IPS-NIHi11 (cell line): Measurements from ENCODE around the gene NPR2.

Experiments used
- DNase-seq: peaks from one replicate; pipeline ENCODE4 v3.0.0; 2012; ENCODE audit warnings: mixed read lengths, low spot score

The NPR2 gene

DNA sequence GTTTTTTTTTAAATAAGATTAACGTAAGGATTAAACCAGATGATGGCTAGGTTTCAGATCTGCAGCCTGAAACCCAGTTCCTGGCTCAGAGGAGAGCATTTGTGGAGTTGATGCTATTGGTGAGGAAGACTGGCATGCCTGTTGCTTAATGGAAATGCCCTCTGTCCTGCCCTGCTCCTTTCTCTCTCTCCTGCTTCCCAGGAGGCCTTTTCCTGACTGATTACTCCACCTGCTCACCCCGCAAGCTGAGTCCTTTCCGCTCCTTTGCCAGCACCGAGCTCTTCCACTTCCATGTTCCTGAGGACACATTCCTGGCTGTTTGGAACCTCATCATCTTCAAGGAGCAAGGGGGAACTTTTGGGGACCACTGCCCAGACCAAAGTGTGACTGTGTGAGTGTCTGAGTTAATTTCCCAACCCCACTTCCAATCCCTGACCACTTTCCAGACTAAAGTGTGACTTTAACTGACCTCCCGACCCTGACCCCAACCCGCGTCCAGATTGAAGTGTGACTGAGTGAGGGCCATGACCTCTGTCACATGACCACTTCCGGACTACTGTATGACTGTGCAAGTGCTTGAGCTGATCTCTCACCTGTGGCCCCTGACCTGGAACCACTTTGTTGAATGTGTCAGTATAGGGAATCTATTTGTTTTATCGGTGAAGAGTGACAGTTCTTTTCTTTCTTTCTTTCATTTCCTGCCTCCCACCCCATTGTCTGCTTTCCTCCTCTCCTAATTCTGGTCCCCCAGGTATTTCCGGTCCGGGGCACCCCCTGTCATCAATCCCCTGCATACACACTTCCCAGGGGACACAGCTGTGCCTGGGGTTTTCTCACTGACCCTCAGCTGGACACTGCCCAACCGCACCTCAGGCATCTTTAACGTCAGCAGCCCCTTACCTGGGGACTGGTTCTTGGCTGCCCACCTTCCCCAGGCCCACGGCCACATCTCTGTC, 43.1 kb downstream of the NPR2 start:
- no peak for DNase-seq

DNA sequence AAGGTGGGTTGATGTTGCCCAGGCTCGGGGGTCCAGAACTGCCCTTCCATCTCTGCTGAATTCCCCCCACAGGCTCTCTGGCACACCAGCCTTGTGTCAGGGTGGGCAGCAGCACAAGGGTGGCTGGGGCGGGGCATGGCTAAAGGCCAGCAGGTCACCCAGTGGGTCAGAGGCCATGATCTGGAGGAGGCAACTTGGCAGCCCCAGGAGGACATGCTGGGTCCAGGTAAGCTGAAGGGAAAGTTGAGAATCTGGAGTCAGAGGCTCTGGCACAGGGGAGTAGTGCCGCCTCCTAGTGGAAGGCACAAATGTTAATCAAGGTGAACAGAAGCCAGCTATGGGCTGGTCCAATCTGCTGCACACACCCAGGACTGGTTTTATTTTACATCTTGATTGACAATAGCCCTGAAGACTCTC, 43.8 kb downstream of the NPR2 start:
- peak; percentile 64 for DNase-seq

DNA sequence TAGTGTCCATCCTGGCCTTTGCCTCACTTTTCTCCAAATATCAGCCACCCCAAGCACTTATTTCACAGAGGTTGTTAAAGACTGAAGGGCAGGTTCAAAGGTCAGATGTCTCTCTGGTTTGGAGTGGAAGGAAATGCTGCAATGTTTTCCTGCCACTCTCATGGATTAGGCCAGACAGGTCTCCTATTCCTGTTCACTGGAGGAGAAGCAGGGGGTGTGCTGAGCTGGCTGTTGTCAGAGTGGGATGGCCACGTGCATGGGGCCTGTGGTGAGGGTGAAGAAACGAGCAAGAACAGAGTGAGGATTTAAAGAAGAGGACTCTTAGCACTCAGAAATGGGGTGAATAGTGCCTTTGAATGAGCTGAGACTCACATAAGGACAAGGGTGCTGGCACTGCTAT, 44.4 kb downstream of the NPR2 start:
- DNase-seq: no peak

DNA sequence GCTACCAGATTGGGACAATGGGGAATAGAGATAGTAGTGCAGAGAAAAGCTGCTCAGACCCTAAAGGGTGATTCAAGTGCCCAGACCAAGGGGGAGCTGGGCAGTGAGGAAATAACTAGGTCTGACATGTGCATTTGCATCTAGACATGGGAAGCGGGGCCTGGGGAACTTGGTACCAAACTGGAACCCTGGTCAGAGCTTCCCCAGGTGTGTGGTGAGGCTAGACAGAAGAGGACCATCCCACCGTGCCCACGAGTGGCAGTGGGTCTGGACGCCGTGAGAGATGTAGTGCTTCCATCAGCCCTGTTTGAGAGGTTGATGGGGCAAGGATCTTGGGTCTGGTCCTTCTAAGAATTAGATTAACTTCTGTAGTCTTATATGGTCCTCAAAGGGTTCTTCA, 45.2 kb downstream of the NPR2 start:
- no peak for DNase-seq

DNA sequence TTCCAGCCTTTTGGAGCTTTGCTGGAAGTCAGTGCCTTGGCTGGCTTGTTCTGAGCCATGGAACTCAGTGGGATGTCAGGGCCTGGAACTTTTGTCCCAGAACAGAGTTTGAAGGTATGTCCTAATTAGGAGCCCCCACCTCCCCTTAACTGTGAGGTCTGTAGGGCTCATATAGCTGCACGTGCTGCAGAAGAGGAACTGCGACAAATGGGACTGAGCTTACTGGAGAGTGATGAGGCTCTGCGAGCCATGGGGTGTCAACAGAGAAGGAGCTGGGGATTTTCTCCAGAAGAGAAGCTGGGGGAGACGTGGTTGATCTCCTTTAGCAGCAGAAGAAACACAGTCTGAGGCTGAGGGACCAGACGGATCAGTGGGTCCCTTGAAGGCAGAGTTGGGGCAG, 48.5 kb downstream of the NPR2 start:
- DNase-seq: no peak

DNA sequence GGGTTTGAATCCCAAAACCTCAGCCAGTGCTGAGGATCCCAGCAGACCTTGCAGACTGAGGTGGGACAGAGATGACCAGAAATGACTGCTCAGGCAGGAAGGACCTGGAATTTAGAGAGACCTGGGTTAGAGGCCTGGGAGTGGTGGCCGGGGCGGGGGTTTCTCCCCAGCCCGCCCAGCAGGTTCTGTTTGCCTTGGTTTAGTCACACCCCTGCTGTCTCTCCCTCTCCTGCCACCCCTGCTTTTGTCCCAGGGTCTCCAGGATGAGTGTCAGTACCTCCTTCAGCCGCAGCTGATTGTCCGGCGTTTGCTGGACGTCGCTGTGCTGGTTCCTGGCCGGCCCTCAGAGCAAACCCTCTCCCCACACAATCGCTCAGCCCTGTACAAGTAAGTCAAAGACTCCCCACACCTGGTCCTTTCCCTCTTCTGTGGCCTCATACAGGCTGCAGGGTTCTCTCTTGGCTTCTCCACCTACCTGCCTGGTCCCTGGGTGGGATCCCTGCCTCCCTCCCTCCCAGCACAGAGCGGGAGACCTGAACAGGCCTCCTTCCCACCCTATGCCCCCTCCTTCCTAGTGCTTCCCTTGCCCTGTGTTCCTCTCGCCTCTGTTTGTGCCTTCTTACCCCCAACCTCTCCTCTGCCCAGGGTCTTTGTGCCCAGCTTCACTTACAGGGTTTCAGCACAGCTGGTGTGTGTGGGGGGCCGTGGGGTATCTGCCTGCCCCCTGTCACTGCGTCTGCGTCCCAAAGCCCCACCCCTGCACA, 49.7 kb downstream of the NPR2 start:
- DNase-seq: no peak

DNA sequence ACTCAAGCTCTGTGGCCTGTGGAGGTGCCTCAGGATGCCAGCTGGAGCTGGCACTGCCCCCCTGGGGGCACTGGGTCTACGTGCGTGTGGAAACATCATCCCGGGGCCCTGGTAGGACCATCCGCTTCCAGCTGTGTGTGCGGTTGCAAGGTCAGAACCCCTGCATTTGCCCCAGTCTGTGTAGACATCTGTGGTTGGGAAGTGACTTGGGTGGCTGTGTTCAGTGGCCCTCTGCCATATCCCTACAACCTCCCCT, 50.2 kb downstream of the NPR2 start:
- no peak for DNase-seq

DNA sequence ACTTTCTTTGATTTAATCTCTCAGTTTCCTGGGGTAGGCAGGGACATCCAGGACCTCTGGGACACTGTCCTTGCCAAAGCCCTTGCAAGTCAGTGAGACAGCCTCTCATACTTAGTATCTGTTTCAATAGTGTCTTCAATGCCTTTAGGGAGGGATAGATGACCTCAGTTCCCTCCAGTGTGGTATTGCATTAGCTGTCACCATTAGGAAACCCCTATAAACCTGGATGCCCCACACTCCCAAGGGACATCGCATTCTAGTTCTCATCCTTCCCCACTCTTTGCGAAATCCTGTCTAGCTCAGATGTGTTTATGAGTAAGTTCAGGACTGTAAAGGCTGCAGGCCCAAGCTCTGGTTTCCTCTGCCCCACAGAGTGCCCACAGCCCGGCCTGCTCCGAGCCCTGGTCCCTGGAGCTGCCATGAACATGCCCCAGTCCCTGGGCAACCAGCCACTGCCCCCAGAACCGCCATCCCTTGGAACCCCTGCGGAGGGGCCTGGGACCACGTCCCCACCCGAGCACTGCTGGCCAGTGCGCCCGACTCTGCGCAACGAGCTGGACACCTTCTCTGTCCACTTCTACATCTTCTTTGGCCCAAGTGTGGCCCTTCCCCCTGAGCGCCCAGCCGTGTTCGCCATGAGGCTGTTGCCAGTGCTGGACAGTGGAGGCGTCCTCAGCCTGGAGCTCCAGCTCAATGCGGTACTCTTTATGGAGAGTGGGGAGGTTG, 50.8 kb downstream of the NPR2 start:
- no peak for DNase-seq

DNA sequence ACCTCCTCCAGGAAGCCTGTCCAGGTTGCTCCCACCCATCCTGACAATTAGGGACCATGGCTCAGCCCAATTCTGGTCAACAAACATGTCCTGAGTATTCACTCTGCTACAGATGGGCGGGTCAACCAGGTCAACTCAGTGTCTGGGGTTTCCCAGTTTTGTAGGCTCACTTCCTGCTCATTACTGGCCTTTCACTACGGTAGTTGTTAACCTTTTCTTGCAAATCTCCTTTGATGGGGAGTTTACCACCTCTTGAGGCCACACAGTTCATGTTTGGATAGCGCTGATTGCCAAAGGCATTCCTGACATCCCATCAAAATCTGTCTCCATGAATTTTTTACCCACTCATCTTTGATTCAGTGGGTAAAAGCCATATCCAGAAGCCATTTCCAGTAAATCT, 51.4 kb downstream of the NPR2 start:
- no peak for DNase-seq

DNA sequence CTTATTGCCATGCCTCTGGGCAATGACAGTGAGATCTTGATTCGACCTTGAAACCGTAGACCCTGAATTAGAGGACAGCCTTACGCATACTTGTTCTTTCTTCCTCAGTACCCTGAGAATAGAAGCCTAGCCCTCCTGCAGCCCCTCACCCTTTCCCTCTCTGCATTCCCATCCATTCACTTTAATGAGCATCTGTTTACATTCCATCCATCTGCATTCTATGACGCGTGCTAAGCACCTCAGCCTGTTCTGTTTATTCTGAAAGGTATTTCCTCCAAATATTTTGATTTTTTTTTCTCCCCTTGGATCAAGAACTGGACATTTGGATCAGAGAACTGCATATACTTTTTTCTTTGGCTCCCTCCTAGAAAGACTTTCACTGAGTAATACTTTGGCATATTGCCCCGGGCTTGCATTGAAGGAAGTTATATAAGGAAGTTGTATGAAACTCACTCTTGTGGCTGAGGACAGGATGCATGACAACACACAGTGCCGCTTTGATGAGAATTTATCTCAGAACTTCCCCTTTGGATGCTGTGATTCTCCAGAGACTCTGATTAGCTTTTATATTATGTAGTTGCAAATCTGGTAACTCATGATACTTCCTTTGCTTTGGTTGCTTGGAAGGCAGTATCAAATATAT, 53.4 kb downstream of the NPR2 start:
- no peak for DNase-seq

DNA sequence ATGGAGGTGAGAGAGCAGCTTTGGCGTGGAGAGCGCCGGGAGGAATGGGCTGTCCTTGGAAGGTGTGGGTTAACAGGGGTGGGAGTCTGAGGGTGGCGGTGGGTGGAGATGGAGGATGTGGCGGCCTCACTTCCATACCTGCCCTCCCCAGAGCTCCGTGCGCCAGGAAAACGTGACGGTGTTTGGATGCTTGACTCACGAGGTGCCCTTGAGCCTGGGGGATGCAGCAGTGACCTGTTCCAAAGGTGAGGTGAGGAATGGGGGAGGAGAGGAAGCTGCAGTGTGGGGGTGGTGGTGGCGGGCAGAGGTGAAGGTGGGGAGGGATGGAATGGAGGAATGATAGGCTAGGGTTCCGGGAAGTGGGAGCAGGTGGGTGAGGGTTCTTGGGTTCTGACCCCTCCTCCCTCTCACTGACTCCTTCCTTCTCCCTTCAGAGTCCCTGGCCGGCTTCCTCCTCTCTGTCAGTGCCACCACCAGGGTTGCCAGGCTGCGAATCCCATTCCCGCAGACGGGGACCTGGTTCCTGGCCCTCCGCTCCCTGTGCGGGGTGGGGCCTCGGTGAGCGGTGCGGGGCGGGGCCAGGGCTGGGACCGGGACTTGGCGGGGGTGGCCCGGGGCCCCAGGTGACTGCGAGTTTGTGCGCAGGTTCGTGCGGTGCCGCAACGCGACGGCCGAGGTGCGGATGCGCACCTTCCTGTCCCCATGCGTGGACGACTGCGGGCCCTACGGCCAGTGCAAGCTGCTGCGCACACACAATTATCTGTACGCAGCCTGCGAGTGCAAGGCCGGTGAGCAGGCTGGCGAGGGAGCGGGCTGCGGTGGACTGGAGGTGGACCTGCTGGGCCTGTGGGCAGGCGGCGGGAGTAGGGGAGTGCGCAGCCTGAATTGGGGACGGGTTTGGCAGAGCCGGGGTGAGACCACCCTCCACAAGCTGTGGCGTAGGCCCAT, 54.7 kb downstream of the NPR2 start:
- DNase-seq: peak; percentile 71

DNA sequence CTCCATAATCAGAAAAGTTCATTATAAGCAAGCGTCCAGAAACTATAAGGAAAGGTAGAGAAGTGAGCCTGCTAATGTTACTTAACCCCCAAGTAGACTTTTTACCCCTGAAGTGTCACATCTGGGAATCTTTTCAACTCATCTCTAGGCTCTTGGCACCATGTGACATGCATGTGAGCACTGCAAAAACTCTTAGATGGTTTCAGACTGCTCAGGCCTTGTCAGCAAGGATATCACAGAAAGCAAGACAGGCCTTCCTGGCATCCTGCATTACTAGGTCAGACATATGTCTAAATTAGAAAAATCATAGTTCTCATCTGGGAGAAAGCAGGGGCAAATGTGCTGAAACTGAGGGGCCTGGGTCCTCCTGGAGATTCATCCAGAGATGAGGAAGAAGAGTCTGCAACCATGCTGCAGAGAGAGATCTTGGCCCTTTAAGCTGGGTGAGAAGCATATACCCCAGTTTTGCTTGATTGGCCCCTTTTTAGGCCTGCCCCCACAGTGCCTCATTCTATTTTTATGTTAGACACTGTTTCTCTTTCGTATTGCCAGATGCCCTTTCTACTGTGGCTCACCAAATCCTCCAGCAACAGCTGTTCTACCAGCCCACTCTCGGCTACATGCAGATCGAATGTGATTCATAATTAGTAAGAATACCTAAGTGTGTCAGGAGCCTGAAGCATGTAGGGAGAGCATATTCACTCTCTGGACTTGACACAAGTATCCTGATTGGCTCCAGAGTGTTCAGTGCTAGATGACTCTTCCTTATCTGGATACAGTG, 56.6 kb downstream of the NPR2 start:
- no peak for DNase-seq

DNA sequence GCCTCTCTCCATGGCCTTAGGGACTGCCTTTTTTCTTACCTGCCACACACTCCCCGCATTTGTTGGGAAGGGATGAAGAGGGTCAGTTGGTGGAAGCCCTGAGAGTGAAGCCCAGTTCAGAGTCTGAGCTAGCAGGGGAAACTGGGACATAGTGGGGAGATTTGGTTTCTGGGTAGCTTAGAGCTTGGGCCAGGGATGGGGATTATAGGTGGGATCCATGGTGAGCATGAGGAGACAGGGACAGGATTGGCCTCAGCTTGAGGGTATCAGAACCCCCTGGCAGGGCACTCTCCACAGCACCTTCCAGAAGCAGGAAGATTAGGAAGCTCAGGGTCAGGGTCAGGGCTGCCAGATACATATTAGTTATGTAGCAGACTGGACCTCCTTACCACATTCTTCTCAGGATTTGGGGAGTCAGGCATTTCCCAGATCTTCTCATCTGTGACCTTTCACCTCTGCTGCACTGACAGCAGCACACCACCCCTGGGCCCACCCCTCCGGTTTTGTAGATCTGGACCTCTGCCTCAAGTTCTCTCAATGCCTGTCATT, 61.0 kb downstream of the NPR2 start:
- DNase-seq: no peak

DNA sequence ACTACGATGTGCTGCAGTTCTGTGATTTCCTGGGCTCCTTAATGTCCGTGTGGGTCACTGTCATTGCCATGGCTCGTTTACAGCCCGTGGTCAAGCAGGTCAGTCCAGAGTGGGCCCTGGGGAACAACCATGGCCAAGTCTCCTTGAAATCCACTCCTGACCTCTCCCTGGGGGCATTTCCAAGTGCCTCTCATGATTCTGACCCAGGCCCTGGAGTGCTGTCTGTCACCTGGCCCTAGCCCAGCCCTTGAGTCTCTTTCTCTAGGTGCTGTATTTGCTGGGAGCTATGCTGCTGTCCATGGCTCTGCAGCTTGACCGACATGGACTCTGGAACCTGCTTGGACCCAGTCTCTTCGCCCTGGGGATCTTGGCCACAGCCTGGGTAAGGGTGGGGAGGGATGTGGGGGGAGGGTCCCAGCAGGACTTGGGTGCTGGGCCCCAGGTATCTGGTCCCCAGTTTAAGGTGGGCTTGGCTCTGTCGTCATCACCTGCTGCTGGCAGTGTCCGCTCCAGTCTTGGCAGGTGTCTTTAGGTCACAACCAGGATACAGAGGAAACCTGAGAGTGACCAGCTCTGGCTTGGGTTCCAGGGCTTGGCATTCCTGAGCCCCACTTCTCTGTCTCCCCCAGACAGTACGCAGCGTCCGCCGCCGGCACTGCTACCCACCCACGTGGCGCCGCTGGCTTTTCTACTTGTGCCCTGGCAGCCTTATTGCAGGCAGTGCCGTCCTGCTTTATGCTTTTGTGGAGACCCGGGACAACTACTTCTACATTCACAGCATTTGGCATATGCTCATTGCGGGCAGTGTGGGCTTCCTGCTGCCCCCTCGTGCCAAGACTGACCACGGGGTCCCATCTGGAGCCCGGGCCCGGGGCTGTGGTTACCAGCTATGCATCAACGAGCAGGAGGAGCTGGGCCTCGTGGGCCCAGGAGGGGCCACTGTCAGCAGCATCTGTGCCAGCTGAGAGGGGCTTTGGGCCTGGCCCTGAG, 61.8 kb downstream of the NPR2 start:
- DNase-seq: no peak

DNA sequence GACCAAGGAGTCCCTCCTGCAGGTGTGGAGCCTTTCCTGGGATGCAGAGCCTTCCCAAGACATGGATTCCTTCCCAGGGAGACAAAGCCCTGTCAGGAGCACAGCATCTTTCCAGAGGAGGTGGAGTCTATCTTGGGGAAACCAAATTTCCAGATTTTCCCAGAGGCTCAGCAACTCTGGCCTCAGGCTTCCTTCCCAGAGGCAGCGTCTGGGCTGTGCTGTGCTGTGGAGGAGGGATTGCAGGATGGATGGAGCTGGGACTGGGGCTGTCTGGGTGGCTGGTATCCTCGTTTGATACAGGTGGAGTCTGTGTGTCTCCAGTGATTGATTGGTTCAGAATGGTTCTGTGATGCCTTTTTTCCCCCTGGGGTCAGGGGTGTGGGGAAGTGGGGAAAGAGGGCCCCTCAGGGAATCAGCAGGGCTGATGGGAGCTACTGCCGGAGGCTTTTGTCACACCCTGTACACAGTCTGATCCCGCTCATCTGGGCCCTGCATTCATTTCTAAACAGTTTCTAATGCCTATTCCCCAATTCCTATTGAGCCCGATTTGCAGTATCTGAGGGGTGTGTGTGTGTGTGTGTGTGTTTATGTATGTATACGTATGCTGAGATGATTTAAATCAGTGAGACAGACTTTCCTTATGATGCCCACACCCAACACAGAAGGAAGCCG, 62.8 kb downstream of the NPR2 start:
- DNase-seq: no peak

DNA sequence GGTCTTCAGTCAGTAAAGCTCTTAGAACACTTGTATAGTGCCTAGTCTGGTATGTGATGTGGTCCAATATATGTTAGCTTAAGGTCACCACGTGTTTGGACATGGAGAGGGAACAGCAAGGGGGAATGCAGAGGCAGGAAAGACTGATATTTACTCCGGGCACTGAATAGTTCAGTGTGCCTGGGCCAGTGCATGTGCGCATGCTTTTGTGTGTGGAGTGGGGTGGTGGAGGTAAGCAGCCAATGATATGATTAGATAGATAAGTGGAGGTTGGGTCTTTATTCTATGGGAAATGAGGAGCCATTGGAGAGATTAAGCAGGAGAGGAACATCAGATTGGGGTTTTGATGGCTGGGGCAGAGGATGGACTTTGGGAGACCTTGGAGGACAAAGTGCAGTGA, 64.8 kb downstream of the NPR2 start:
- DNase-seq: no peak

DNA sequence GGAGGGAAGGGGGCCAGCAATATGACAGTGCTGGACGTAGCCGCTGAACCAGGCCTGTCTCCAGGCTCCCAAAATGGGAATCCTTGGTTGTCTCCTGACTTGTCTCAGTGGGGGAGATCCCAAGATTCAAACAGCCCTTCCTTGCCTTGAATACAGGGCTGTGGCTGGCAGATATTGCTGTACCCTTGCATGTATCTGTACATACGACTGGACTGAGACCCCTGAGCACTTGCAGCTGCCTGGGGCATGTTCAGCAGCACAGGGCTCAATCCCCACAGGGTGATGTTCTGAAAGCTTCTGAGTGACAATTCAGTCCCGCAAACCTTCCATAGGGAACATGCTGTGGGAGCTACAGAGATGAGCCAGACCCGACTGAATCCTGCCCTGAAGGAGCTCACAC, 65.5 kb downstream of the NPR2 start:
- no peak for DNase-seq

DNA sequence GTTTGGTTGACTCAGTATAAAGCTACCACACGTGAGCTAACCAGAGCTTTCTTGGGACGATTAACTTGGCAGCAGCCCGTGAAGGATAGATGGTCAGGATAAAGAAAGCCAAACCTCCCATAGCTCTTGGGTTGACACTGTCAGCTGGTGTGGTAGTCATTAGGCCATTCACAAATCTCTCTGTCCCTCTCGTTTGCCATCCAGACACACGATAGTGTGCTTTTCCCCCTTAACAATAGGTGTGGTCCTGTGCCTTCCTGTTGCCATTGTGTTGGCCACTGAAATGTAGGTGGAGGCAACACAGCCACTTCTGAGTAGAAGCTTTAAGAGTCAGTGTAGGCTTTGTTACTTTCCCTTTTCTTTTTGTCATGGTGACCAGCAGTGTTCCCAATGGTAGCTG, 67.1 kb downstream of the NPR2 start:
- no peak for DNase-seq
